B cell (primary cell): Measurements from ENCODE around the gene PTGFRN.

ENCODE experiments used
- EZH2 ChIP-seq: IDR thresholded peaks from 2 replicates; pipeline ENCODE4 v1.6.1; 2012; ENCODE audit warnings: borderline replicate concordance, low read depth, mild to moderate bottlenecking, moderate library complexity, low read length; ENCODE audit not compliant: insufficient read depth, poor library complexity, severe bottlenecking
- TF ChIP-seq, protein P1 (sequence below): fragments of 200-600 bp; IDR thresholded peaks from one replicate; pipeline ENCODE4 v1.8.0; 2022; ENCODE audit warnings: antibody characterized with exemption, mild to moderate bottlenecking

DNA sequence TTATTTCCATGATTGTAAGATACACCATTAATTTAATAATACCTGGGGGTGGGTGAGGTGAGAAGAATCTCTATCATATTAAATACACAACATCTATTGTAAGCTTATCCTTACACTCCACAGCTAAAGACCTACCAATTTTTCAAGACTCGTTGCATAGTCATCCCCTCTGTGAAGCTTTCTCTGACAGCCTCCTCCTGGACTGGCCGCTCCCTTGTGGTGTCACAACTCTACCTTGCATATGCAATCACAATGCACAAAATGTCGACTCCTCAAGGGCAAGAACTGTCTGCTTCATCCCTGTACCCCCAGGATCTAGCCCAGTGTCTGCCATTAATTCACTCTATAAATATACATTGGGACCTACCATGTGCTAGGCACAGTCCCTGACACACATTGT lies 2.4 kb upstream of the PTGFRN start:
- TF ChIP-seq, protein P1, sequence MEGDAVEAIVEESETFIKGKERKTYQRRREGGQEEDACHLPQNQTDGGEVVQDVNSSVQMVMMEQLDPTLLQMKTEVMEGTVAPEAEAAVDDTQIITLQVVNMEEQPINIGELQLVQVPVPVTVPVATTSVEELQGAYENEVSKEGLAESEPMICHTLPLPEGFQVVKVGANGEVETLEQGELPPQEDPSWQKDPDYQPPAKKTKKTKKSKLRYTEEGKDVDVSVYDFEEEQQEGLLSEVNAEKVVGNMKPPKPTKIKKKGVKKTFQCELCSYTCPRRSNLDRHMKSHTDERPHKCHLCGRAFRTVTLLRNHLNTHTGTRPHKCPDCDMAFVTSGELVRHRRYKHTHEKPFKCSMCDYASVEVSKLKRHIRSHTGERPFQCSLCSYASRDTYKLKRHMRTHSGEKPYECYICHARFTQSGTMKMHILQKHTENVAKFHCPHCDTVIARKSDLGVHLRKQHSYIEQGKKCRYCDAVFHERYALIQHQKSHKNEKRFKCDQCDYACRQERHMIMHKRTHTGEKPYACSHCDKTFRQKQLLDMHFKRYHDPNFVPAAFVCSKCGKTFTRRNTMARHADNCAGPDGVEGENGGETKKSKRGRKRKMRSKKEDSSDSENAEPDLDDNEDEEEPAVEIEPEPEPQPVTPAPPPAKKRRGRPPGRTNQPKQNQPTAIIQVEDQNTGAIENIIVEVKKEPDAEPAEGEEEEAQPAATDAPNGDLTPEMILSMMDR = no peak
- no peak for TF ChIP-seq EZH2
